H1 (cell line): ENCODE results near the gene RND3. TPM values are rescaled to one million over a fixed set of nuclear protein-coding genes. Genes with fewer than 3 reads are reported as not detected.

ENCODE experiments used
- CTCF ChIA-PET: fragments of 300-600 bp; sonication (Branson Sonifier 250); formaldehyde crosslinking; loops from one replicate; lab custom pipeline; 2021; ENCODE audit not compliant: partially characterized antibody; lab: Charles Lee
- POLR2A ChIA-PET: fragments of 300-600 bp; sonication (Branson Sonifier 250); formaldehyde crosslinking; loops from one replicate; lab custom pipeline; 2021; ENCODE audit warnings: inconsistent platforms; ENCODE audit not compliant: partially characterized antibody; lab: Charles Lee
- DNase-seq, 2 experiments: peaks; one replicate each; pipeline versions ENCODE4 v3.0.0 to v3.0.0-alpha.2; 2010 to 2022; ENCODE audit warnings: low spot score in 2 of 2, low read depth in 1 of 2, mixed read lengths in 1 of 2
- FAIRE-seq: peaks from 2 replicates; lab custom pipeline; 2011; peaks lifted over from hg19 to GRCh38; lab: Jason Lieb, UNC
- H2AFZ ChIP-seq: 2 replicates; pipeline ENCODE4 v1.8.1; 2012; ENCODE audit warnings: low read length, inconsistent platforms
- H2AK5ac ChIP-seq: 2 replicates; pipeline ENCODE4 v1.6.1; 2013; ENCODE audit warnings: low read depth, low read length
- H2BK120ac ChIP-seq: replicated peaks from 2 replicates; pipeline ENCODE3; 2013; ENCODE audit warnings: low read depth, low read length, inconsistent platforms
- H2BK12ac ChIP-seq: 2 replicates; pipeline ENCODE4 v1.6.1; 2013; ENCODE audit warnings: low read depth, low read length
- H2BK15ac ChIP-seq: 2 replicates; pipeline ENCODE4 v1.6.1; 2013; ENCODE audit warnings: low read length
- H2BK20ac ChIP-seq: 2 replicates; pipeline ENCODE4 v1.6.1; 2013; ENCODE audit warnings: low read length
- H2BK5ac ChIP-seq: 2 replicates; pipeline ENCODE4 v1.6.1; 2013; ENCODE audit warnings: low read depth, low read length
- H3K14ac ChIP-seq: 2 replicates; pipeline ENCODE4 v1.6.1; 2013; ENCODE audit warnings: inconsistent platforms; ENCODE audit not compliant: insufficient read length
- H3K18ac ChIP-seq: 2 replicates; pipeline ENCODE4 v1.6.1; 2013; ENCODE audit warnings: low read length; ENCODE audit errors: extremely low read depth
- H3K23ac ChIP-seq: 2 replicates; pipeline ENCODE4 v1.6.1; 2013; ENCODE audit warnings: inconsistent platforms; ENCODE audit not compliant: insufficient read length
- H3K23me2 ChIP-seq: 2 replicates; pipeline ENCODE4 v1.6.1; 2013; ENCODE audit warnings: low read depth, low read length
- H3K27ac ChIP-seq: 2 replicates; pipeline ENCODE4 v1.6.1; 2011; ENCODE audit warnings: low read depth, low read length, inconsistent platforms
- H3K27me3 ChIP-seq, 4 experiments: replicated peaks in 1 of 4; 1 replicate in 1 of 4; 2 replicates in 3 of 4; pipeline versions ENCODE4 v1.6.1 to v1.8.1; 2011 to 2013; ENCODE audit warnings: low read length in 3 of 4, mild to moderate bottlenecking in 3 of 4, inconsistent platforms in 2 of 4, mixed read lengths in 2 of 4, moderate library complexity in 1 of 4; ENCODE audit not compliant: control insufficient read depth in 3 of 4, insufficient read depth in 3 of 4; ENCODE audit errors: extremely low read depth in 1 of 4
- H3K36me3 ChIP-seq, 4 experiments: 2 replicates each; pipeline versions ENCODE4 v1.6.1 to v1.8.1; 2011 to 2013; ENCODE audit warnings: mild to moderate bottlenecking in 4 of 4, low read length in 3 of 4, moderate library complexity in 2 of 4, control low read depth in 1 of 4, inconsistent platforms in 1 of 4; ENCODE audit not compliant: insufficient read depth in 4 of 4, control insufficient read depth in 2 of 4
- H3K4ac ChIP-seq: replicated peaks from 2 replicates; pipeline ENCODE3; 2013; ENCODE audit warnings: low read length, low read depth, mixed read lengths, inconsistent platforms; ENCODE audit not compliant: insufficient read length
- H3K4me1 ChIP-seq, 4 experiments: replicated peaks in 1 of 4; 1 replicate in 1 of 4; 2 replicates in 3 of 4; pipeline versions ENCODE4 v1.6.1 to v1.8.1; 2011 to 2013; ENCODE audit warnings: low read length in 3 of 4, inconsistent platforms in 2 of 4, mixed read lengths in 1 of 4; ENCODE audit not compliant: insufficient read depth in 4 of 4, control insufficient read depth in 3 of 4
- H3K4me2 ChIP-seq, 2 experiments: 2 replicates each; pipeline versions ENCODE4 v1.6.1 to v1.8.1; 2011 to 2013; ENCODE audit warnings: low read depth in 2 of 2, low read length in 2 of 2, control low read depth in 1 of 2, inconsistent platforms in 1 of 2, mild to moderate bottlenecking in 1 of 2; ENCODE audit not compliant: insufficient read depth in 1 of 2
- H3K4me3 ChIP-seq, 4 experiments: fragments of 200-600, 300-600 bp in 1 of 4; sonication (generic), shearing (Covaris generic), sonication (Bioruptor Twin) in 1 of 4; 2 replicates each; pipeline versions ENCODE4 v1.5.1 to v1.8.1; 2011 to 2016; ENCODE audit warnings: low read length in 4 of 4, low read depth in 3 of 4, control low read depth in 2 of 4, inconsistent platforms in 2 of 4, mild to moderate bottlenecking in 2 of 4, mixed read lengths in 1 of 4, moderate library complexity in 1 of 4; ENCODE audit not compliant: insufficient read depth in 2 of 4; ENCODE audit errors: extremely low read depth in 1 of 4
- H3K56ac ChIP-seq: replicated peaks from 2 replicates; pipeline ENCODE3; 2013; ENCODE audit warnings: low read depth, mild to moderate bottlenecking, mixed read lengths, low read length, inconsistent platforms; ENCODE audit not compliant: insufficient read length
- H3K79me1 ChIP-seq: 2 replicates; pipeline ENCODE4 v1.6.1; 2013; ENCODE audit warnings: low read depth, low read length, control low read depth
- H3K79me2 ChIP-seq, 2 experiments: 2 replicates each; pipeline versions ENCODE4 v1.6.1 to v1.8.1; 2012 to 2013; ENCODE audit warnings: low read length in 2 of 2, mild to moderate bottlenecking in 2 of 2, inconsistent platforms in 1 of 2; ENCODE audit not compliant: insufficient read depth in 2 of 2, control insufficient read depth in 1 of 2
- H3K9ac ChIP-seq, 4 experiments: replicated peaks in 1 of 4; 1 replicate in 1 of 4; 2 replicates in 3 of 4; pipeline versions ENCODE4 v1.6.1 to v1.8.1; 2011 to 2013; ENCODE audit warnings: low read depth in 3 of 4, low read length in 3 of 4, control low read depth in 2 of 4, mild to moderate bottlenecking in 2 of 4, moderate library complexity in 2 of 4, inconsistent platforms in 1 of 4; ENCODE audit errors: extremely low read depth in 1 of 4
- H3K9me3 ChIP-seq, 2 experiments: 2 replicates each; pipeline versions ENCODE4 v1.6.1 to v1.8.1; 2012 to 2013; ENCODE audit warnings: mild to moderate bottlenecking in 2 of 2, moderate library complexity in 2 of 2, control low read depth in 1 of 2, inconsistent platforms in 1 of 2, low read depth in 1 of 2, low read length in 1 of 2, mixed read lengths in 1 of 2; ENCODE audit not compliant: insufficient read depth in 2 of 2
- H4K20me1 ChIP-seq, 2 experiments: replicated peaks in 1 of 2; 2 replicates each; pipeline versions ENCODE3 to v1.8.1; 2011 to 2013; ENCODE audit warnings: inconsistent platforms in 2 of 2, low read length in 2 of 2, mild to moderate bottlenecking in 1 of 2; ENCODE audit not compliant: insufficient read depth in 2 of 2, control insufficient read depth in 1 of 2
- H4K5ac ChIP-seq: 2 replicates; pipeline ENCODE4 v1.6.1; 2013; ENCODE audit warnings: low read length, low read depth, mixed read lengths, inconsistent platforms; ENCODE audit not compliant: insufficient read length
- H4K8ac ChIP-seq: 2 replicates; pipeline ENCODE4 v1.8.0; 2013; ENCODE audit warnings: mild to moderate bottlenecking, moderate library complexity, low read length, inconsistent platforms; ENCODE audit not compliant: insufficient read depth; ENCODE audit errors: extremely low read depth
- H4K91ac ChIP-seq: replicated peaks from 2 replicates; pipeline ENCODE3; 2013; ENCODE audit warnings: low read length, mixed read lengths, inconsistent platforms; ENCODE audit not compliant: insufficient read length
- BRCA1 ChIP-seq: IDR thresholded peaks from 2 replicates; pipeline ENCODE4 v1.6.1; 2012; ENCODE audit warnings: low read depth, low read length, improper control_type of control experiment
- CHD1 ChIP-seq: IDR thresholded peaks from 2 replicates; pipeline ENCODE4 v1.6.1; 2012; ENCODE audit warnings: low read depth, low read length, improper control_type of control experiment
- CTBP2 ChIP-seq: IDR thresholded peaks from 2 replicates; pipeline ENCODE4 v1.7.0; 2011; ENCODE audit warnings: borderline replicate concordance, mild to moderate bottlenecking, moderate library complexity, mixed read lengths, low read length; ENCODE audit not compliant: insufficient read depth, insufficient read length
- HDAC6 ChIP-seq: IDR thresholded peaks from one replicate; pipeline ENCODE4 v1.7.1; 2012; ENCODE audit warnings: low read depth, mild to moderate bottlenecking, inconsistent platforms, low read length, moderate library complexity
- JUN ChIP-seq: IDR thresholded peaks from 2 replicates; pipeline ENCODE4 v1.6.1; 2011; ENCODE audit warnings: low read depth, mild to moderate bottlenecking, improper control_type of control experiment, low read length
- JUND ChIP-seq: IDR thresholded peaks from 2 replicates; pipeline ENCODE4 v1.6.1; 2011; ENCODE audit warnings: mild to moderate bottlenecking, improper control_type of control experiment, low read length
- KDM4A ChIP-seq: IDR thresholded peaks from one replicate; pipeline ENCODE4 v1.7.1; 2012; ENCODE audit warnings: low read depth, mild to moderate bottlenecking, moderate library complexity, low read length, inconsistent platforms; ENCODE audit not compliant: severe bottlenecking
- PHF8 ChIP-seq: fragments of 200-600 bp; sonication (generic); conservative IDR thresholded peaks from 2 replicates; pipeline ENCODE4 v1.7.1; 2012; ENCODE audit warnings: low read depth, mild to moderate bottlenecking, inconsistent platforms, low read length, moderate library complexity
- POLR2A ChIP-seq, 2 experiments: IDR thresholded peaks; 1 replicate in 1 of 2; 2 replicates in 1 of 2; pipeline ENCODE4 v1.6.1; 2011; ENCODE audit warnings: low read depth in 2 of 2, low read length in 2 of 2, mild to moderate bottlenecking in 2 of 2; ENCODE audit errors: control extremely low read depth in 1 of 2
- POU5F1 ChIP-seq: IDR thresholded peaks from 2 replicates; pipeline ENCODE4 v1.6.1; 2011; ENCODE audit warnings: low read depth, mild to moderate bottlenecking, low read length, moderate library complexity
- RAD21 ChIP-seq, 2 experiments: IDR thresholded peaks in 1 of 2; conservative IDR thresholded peaks in 1 of 2; 2 replicates each; pipeline ENCODE4 v1.6.1; 2011; ENCODE audit warnings: low read depth in 2 of 2, low read length in 2 of 2, improper control_type of control experiment in 1 of 2, inconsistent platforms in 1 of 2, mild to moderate bottlenecking in 1 of 2, moderate library complexity in 1 of 2
- SP1 ChIP-seq: IDR thresholded peaks from 2 replicates; pipeline ENCODE4 v1.6.1; 2011; ENCODE audit warnings: low read depth, low read length
- SP2 ChIP-seq: IDR thresholded peaks from 2 replicates; pipeline ENCODE4 v1.6.1; 2012; ENCODE audit warnings: mild to moderate bottlenecking, low read length, inconsistent platforms
- TCF12 ChIP-seq: IDR thresholded peaks from 2 replicates; pipeline ENCODE4 v1.6.1; 2011; ENCODE audit warnings: low read depth, mild to moderate bottlenecking, low read length
- WGBS, 2 experiments: shearing (Covaris generic) in 1 of 2; methylation state at CpG; one replicate each; pipeline versions ENCODE4 v1.1.6 to v1.1.7; 2013 to 2015; ENCODE audit warnings: low lambda C conversion rate in 2 of 2, mixed read lengths in 2 of 2, inconsistent platforms in 1 of 2, low coverage in 1 of 2, missing lambda C conversion rate in 1 of 2; ENCODE audit not compliant: insufficient replicate concordance in 2 of 2, insufficient coverage in 1 of 2, insufficient read length in 1 of 2; ENCODE audit errors: extremely low coverage in 1 of 2, missing lambda C conversion rate in 1 of 2; 5-methylcytosine and 5-hydroxymethylcytosine counted together
- polyA plus RNA-seq, 7 experiments: library from polyadenylated mRNA; depleted of rRNA in 3 of 7; stranded (reverse) in 5 of 7; unstranded in 2 of 7; fragments of >200 nt in 5 of 7; fragments of 200-250 nt in 2 of 7; gene quantifications; 1 replicate in 5 of 7; 2 replicates in 1 of 7; 4 replicates in 1 of 7; pipeline versions ENCODE4 v1.2.1 to v1.2.3, GENCODE V29; 2011 to 2013; ENCODE audit warnings: missing spikeins in 2 of 7, mixed read lengths in 2 of 7
- total RNA-seq: library from RNA; stranded (reverse); fragmentation: NEBNext Ultra II Directional; extraction: Animal tissue kit (Norgen Biotek cat#: 25700); gene quantifications from 2 replicates; pipeline ENCODE4 v1.2.1, GENCODE V29; 2021
- TF ChIP-seq, protein P1 (sequence below): IDR thresholded peaks from 2 replicates; pipeline ENCODE4 v1.6.1; 2011; ENCODE audit warnings: low read length, improper control_type of control experiment

The RND3 gene
- total and polyA plus RNA-seq, 2 of the 8 experiments (the other 6 are each of a cell fraction or from before 2014, with no cell fraction given): 12.2 to 25.6 TPM

DNA sequence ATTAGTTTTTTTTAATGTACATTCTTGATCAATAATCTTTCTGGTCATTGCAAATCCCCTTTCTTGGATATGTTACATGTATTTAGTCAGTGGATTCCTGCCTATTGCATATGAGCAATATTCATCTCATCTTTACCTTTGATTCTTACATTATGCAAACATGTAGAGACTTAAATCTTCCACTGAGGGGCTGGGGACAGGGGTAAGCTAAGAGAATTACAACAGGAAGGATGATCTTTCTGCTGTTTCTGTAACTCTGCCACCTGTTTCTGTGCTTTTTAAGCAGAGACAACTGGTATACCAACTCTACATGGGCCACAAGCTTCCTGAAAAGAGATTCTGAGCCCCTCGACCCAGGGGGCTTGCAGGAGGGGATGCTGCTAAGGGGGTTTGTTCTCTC is 68.6 kb downstream of the RND3 start:
- H3K27me3 ChIP-seq: no peaks in the 10 kb centered on the region
- no peaks in the 10 kb centered on the region for H3K79me1 ChIP-seq
- no peak overlapping the region for H2BK120ac ChIP-seq
- H4K91ac ChIP-seq: no peak overlapping the region
- DNase-seq (no peak), FAIRE-seq (no peak)
- H3K4me3 ChIP-seq: no peak overlapping the region
- H3K4me1 ChIP-seq: no peaks in the 10 kb centered on the region
- 0 out of 4 replicates have a peak, but pooled peaks cover 0 to 6% of the 10 kb centered on the region in 2 experiments for H3K9me3 ChIP-seq
- no peaks in the 10 kb centered on the region for H3K79me2 ChIP-seq
- H3K36me3 ChIP-seq: no peaks in the 10 kb centered on the region
- H3K9ac ChIP-seq: no peak overlapping the region
- no peak overlapping the region for H2AK5ac ChIP-seq
- ChIA-PET POLR2A (no interaction called here), CTCF (no interaction called here)
- H3K4ac ChIP-seq: no peak overlapping the region
- H3K18ac ChIP-seq: no peak overlapping the region
- H4K20me1 ChIP-seq: no peaks in the 10 kb centered on the region
- H2BK20ac ChIP-seq: no peak overlapping the region
- H3K27ac ChIP-seq: no peak overlapping the region
- no peak overlapping the region for H2BK15ac ChIP-seq
- H3K56ac ChIP-seq: no peak overlapping the region
- no peak overlapping the region for H4K5ac ChIP-seq
- no peak overlapping the region for H2BK12ac ChIP-seq
- H3K23me2 ChIP-seq: no peaks in the 10 kb centered on the region
- H2BK5ac ChIP-seq: no peak overlapping the region
- 83% methylated on average over 1 of the region's 1 CpG; no CpG with 5 or more reads in 1 of the 2 experiments for WGBS, 2 experiments
- no peak overlapping the region for H3K4me2 ChIP-seq
- no peak overlapping the region for H4K8ac ChIP-seq
- no peak overlapping the region for H3K14ac ChIP-seq
- no peak overlapping the region for H2AFZ ChIP-seq
- H3K23ac ChIP-seq: no peak overlapping the region
- no peak for TF ChIP-seq RAD21 (IDR thresholded peaks at IDR 0.05 in 1 of 2, conservative IDR thresholded peaks at IDR 0.05 in 1 of 2; ENCODE audit: low read depth in 2 of 2, low read length in 2 of 2)
- no peak for TF ChIP-seq JUND
- no peak for TF ChIP-seq CTBP2
- TF ChIP-seq TCF12: no peak
- TF ChIP-seq HDAC6: no peak
- no peak for TF ChIP-seq POU5F1
- TF ChIP-seq KDM4A: no peak
- TF ChIP-seq PHF8: no peak
- TF ChIP-seq SP1: no peak
- TF ChIP-seq, protein P1, sequence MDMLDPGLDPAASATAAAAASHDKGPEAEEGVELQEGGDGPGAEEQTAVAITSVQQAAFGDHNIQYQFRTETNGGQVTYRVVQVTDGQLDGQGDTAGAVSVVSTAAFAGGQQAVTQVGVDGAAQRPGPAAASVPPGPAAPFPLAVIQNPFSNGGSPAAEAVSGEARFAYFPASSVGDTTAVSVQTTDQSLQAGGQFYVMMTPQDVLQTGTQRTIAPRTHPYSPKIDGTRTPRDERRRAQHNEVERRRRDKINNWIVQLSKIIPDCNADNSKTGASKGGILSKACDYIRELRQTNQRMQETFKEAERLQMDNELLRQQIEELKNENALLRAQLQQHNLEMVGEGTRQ: no peak
- no peak for TF ChIP-seq BRCA1
- TF ChIP-seq JUN: no peak
- TF ChIP-seq SP2: no peak
- no peak for TF ChIP-seq CHD1
- TF ChIP-seq POLR2A (IDR thresholded peaks at IDR 0.05; ENCODE audit: control extremely low read depth in 1 of 2, low read depth in 2 of 2, low read length in 2 of 2): no peak
